DND-41 (cell line): ENCODE data around the gene PSD.

ENCODE experiments used
- EZH2 ChIP-seq: IDR thresholded peaks from 3 replicates; pipeline ENCODE4 v1.6.1; 2012; ENCODE audit warnings: borderline replicate concordance, low read depth, mild to moderate bottlenecking, moderate library complexity, low read length, inconsistent platforms; ENCODE audit not compliant: severe bottlenecking
- TF ChIP-seq, protein P1 (sequence below): IDR thresholded peaks from 2 replicates; pipeline ENCODE4 v1.5.1; 2012; ENCODE audit warnings: borderline replicate concordance, low read length, moderate library complexity, mild to moderate bottlenecking; ENCODE audit not compliant: poor library complexity, severe bottlenecking; ENCODE audit errors: extremely low read depth

DNA sequence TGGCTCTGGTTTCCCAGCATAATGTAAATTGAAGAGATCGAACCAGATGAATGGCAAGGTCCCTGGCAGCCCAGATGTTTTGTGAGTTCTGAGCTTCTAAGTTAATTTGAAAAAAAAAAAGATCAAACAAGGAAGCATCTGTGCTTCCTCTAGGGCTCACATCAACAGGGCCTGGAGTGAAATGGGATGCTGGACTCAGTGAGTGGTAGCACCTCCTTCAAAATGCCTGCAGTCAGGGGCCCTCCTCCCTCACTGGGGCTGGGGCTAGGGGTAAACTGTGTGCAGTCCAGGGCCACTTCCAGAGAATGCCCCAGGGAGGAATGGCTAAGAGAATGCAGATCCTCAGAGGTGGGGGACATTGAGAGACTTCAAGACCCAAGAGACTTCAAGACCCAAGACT is 19.8 kb upstream of the PSD start:
- TF ChIP-seq, protein P1, sequence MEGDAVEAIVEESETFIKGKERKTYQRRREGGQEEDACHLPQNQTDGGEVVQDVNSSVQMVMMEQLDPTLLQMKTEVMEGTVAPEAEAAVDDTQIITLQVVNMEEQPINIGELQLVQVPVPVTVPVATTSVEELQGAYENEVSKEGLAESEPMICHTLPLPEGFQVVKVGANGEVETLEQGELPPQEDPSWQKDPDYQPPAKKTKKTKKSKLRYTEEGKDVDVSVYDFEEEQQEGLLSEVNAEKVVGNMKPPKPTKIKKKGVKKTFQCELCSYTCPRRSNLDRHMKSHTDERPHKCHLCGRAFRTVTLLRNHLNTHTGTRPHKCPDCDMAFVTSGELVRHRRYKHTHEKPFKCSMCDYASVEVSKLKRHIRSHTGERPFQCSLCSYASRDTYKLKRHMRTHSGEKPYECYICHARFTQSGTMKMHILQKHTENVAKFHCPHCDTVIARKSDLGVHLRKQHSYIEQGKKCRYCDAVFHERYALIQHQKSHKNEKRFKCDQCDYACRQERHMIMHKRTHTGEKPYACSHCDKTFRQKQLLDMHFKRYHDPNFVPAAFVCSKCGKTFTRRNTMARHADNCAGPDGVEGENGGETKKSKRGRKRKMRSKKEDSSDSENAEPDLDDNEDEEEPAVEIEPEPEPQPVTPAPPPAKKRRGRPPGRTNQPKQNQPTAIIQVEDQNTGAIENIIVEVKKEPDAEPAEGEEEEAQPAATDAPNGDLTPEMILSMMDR: no peak
- TF ChIP-seq EZH2: no peak
